HFFc6 (cell line): Measurements from ENCODE around the gene EDN2. TPM values are rescaled to one million over a fixed set of nuclear protein-coding genes. Genes with fewer than 3 reads are reported as not detected.

Source experiments
- DNase-seq: peaks from one replicate; pipeline ENCODE4 v3.0.0-alpha.2; 2018
- H3K27ac Mint-ChIP-seq: 2 replicates; pipeline ENCODE4 v1.8.0; 2020; ENCODE audit warnings: mild to moderate bottlenecking, mixed read lengths
- H3K27me3 Mint-ChIP-seq: 2 replicates; pipeline ENCODE4 v1.8.0; 2021; ENCODE audit warnings: mild to moderate bottlenecking, moderate library complexity, mixed read lengths; ENCODE audit not compliant: insufficient read depth
- H3K36me3 Mint-ChIP-seq: 2 replicates; pipeline ENCODE4 v1.8.0; 2021; ENCODE audit warnings: low read depth, mixed read lengths
- H3K4me1 Mint-ChIP-seq: 2 replicates; pipeline ENCODE4 v1.8.0; 2020; ENCODE audit warnings: low read depth, mixed read lengths
- H3K4me3 Mint-ChIP-seq: 2 replicates; pipeline ENCODE4 v1.8.0; 2020; ENCODE audit warnings: mild to moderate bottlenecking, moderate library complexity, mixed read lengths
- H3K9me3 Mint-ChIP-seq: 2 replicates; pipeline ENCODE4 v1.8.0; 2020; ENCODE audit warnings: mild to moderate bottlenecking, mixed read lengths
- total RNA-seq, 6 experiments: library from RNA; stranded (reverse); fragmentation: NEBNext Ultra II Directional; extraction: Animal tissue kit (Norgen Biotek cat#: 25700); gene quantifications; 2 replicates in 1 of 6; 3 replicates in 5 of 6; pipeline ENCODE4 v1.2.3, GENCODE V29; 2021
- TF ChIP-seq, protein P1 (sequence below): fragments of 200-600 bp; sonication (generic); IDR thresholded peaks from 2 replicates; pipeline ENCODE4 v1.5.0; 2021; ENCODE audit warnings: antibody characterized with exemption, mild to moderate bottlenecking

Gene EDN2
- total RNA-seq, 6 experiments from 2014 or later, result not detected

DNA sequence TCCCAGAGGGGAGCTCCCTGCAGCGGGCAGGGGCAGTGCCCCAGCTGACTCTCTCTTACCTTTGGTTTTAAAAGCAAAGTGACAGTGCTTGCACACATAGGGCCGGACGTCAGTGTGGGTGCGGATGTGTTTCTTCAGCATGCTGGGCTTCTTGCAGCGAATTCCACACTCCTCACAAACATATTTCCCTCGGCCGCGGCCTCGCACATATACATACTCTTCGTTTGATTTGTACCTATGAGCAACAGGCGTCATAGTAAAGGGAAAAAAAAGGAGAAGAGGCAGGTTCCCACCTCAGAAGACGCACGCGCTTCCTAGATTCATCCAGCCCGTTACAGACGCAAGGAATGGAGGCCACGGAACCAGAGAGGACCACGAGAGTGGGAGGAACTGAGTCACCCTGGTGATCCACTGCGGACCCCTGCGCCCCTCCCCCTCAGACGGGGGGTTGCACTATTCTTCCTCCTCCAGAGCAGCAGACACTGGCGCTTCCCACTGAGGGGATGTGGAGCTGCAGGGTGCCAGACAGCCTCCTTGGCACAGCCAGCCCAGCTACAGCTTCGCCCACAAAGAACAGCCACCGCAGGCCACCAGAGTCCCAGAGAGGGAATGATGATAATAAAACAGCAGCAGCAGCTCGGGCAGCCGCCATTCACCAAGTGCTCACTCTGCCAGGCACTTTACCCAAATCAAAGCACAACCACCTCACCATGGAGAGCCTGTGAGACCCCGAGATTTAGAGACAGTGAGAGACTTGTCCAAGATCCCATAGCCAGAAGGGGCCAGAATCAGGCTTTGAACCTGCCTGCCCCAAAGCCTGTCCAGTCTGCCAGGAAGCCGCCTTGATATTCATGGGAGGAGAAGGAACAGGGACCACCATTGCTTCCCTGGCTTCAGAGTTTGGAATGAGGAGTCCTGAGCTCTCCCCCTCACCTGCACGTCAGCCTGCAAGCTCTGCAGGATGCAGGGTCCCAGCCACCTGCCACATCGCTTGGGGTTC lies 40.5 kb upstream of the EDN2 start:
- Mint-ChIP-seq H3K4me1 (no peaks in the 10 kb centered on the region), H3K4me3 (no peak overlapping the region), H3K9me3 (no peaks in the 10 kb centered on the region), H3K27me3 (no peaks in the 10 kb centered on the region), H3K27ac (no peak overlapping the region), H3K36me3 (no peaks in the 10 kb centered on the region; the same call in 1 of the 2 replicates)
- DNase-seq, result no peak
- TF ChIP-seq, protein P1, sequence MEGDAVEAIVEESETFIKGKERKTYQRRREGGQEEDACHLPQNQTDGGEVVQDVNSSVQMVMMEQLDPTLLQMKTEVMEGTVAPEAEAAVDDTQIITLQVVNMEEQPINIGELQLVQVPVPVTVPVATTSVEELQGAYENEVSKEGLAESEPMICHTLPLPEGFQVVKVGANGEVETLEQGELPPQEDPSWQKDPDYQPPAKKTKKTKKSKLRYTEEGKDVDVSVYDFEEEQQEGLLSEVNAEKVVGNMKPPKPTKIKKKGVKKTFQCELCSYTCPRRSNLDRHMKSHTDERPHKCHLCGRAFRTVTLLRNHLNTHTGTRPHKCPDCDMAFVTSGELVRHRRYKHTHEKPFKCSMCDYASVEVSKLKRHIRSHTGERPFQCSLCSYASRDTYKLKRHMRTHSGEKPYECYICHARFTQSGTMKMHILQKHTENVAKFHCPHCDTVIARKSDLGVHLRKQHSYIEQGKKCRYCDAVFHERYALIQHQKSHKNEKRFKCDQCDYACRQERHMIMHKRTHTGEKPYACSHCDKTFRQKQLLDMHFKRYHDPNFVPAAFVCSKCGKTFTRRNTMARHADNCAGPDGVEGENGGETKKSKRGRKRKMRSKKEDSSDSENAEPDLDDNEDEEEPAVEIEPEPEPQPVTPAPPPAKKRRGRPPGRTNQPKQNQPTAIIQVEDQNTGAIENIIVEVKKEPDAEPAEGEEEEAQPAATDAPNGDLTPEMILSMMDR, result no peak

GRCh38 chr1:41523949-41524675 lies 39.6 kb upstream of the EDN2 start:
- DNase-seq, result no peak
- Mint-ChIP-seq H3K36me3 (peaks cover 4% of the 10 kb centered on the region; the same call in 1 of the 2 replicates), H3K4me1 (no peaks in the 10 kb centered on the region), H3K27me3 (no peaks in the 10 kb centered on the region), H3K4me3 (no peak overlapping the region), H3K27ac (no peak overlapping the region), H3K9me3 (no peaks in the 10 kb centered on the region)
- TF ChIP-seq, protein P1, result no peak

DNA sequence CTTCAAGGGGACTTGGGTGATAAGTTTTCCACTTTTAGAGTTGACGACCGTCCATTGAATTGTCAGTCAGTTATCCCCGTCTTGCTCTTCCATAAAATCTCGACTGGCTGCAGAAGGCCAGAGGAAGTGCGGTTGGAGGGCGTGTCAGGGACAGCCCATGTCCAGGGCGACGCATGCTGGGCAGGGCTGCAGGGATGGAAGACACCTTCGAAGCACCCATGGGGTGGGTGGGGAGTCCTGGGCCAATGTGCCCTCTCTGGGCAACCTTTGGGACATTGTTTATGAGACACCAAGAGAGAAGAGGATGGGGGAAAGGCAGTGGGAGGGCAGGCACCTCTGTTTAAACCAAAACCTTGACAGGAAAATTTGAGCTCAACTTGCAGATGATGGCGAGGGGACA lies 38.6 kb upstream of the EDN2 start:
- Mint-ChIP-seq H3K27ac (no peak overlapping the region), H3K4me1 (no peaks in the 10 kb centered on the region), H3K36me3 (peaks cover 4% of the 10 kb centered on the region; the same call in 1 of the 2 replicates), H3K9me3 (no peaks in the 10 kb centered on the region), H3K27me3 (no peaks in the 10 kb centered on the region), H3K4me3 (no peak overlapping the region)
- TF ChIP-seq, protein P1, result no peak
- no peak for DNase-seq

DNA sequence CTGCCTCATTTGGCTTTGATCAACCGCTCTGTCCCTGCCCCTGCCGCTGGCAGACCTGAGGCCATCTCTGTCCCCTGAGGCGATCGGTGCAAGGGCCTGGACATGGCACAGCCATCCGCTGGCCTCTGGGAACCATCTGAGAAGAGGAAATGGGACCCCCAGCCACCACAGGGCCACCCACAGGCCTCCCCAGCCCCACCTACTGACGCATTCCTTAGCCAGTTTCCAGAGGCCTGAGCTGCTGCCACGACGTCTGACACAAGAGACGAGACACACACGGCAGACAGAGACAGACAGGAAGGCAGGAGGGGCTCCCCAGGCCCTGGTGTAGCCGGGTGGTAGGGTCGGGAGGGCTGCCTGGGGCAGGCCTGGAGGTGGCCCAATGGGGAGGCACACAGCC lies 37.3 kb upstream of the EDN2 start:
- no peaks in the 10 kb centered on the region for H3K9me3 Mint-ChIP-seq
- TF ChIP-seq, protein P1, result no peak
- H3K27me3 Mint-ChIP-seq, result no peaks in the 10 kb centered on the region; the same call in none of the 2 replicates
- no peak for DNase-seq
- no peak overlapping the region for H3K27ac Mint-ChIP-seq
- H3K4me1 Mint-ChIP-seq, result 0 out of 2 replicates have a peak, but pooled peaks cover 3% of the 10 kb centered on the region
- no peak overlapping the region for H3K4me3 Mint-ChIP-seq
- H3K36me3 Mint-ChIP-seq, result peaks cover 4% of the 10 kb centered on the region; the same call in 1 of the 2 replicates

DNA sequence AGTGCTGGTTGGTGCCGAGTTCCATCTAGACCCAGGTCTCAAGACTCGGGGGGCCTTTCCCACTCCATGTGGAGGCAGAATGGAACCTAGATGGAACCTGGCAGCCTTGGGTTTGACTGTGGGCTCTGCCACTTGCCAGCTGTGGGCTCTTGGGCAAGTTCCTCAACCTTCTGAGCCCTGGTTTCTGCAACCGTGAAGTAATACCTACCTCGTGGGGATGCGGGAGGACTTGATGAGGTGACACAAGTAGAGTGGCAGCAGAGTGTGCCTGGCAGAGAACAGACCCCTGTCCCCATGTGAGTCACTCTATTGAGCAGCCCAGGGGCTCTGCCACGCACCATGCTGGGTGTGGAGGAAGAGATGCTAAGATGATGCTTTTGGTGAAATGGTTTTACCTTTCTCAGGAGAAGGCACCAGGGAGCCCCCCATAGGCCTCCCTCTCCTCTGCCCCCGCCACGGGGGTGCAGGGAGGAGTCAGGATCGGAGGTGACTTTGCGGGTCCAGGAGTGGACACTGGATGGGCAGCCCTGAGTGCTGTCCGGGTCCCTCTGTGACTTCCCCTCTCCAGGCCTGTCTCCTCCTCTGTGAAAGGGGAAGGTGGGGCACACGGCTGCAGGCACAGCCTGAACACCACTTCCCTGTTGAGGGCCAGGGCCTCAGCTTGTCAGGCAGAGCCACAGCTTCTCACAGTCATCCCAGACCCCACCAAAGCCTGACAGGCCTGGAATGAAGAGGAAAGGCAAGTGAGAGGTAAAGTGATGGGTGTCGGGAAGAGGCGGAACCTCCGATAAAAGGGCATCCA lies 36.7 kb upstream of the EDN2 start:
- TF ChIP-seq, protein P1, result no peak
- no peak overlapping the region for H3K4me3 Mint-ChIP-seq
- no peaks in the 10 kb centered on the region for H3K9me3 Mint-ChIP-seq
- no peak for DNase-seq
- H3K36me3 Mint-ChIP-seq, result peaks cover 4% of the 10 kb centered on the region; the same call in 1 of the 2 replicates
- H3K27me3 Mint-ChIP-seq, result no peaks in the 10 kb centered on the region; the same call in none of the 2 replicates
- H3K27ac Mint-ChIP-seq, result no peak overlapping the region
- H3K4me1 Mint-ChIP-seq, result 0 out of 2 replicates have a peak, but pooled peaks cover 7% of the 10 kb centered on the region
